ENCODE measurements around the gene CCDC137.

GRCh38 chr17:81688616-81689015, 22.1 kb downstream of the CCDC137 start:
- TF ChIP-seq, protein P1, sequence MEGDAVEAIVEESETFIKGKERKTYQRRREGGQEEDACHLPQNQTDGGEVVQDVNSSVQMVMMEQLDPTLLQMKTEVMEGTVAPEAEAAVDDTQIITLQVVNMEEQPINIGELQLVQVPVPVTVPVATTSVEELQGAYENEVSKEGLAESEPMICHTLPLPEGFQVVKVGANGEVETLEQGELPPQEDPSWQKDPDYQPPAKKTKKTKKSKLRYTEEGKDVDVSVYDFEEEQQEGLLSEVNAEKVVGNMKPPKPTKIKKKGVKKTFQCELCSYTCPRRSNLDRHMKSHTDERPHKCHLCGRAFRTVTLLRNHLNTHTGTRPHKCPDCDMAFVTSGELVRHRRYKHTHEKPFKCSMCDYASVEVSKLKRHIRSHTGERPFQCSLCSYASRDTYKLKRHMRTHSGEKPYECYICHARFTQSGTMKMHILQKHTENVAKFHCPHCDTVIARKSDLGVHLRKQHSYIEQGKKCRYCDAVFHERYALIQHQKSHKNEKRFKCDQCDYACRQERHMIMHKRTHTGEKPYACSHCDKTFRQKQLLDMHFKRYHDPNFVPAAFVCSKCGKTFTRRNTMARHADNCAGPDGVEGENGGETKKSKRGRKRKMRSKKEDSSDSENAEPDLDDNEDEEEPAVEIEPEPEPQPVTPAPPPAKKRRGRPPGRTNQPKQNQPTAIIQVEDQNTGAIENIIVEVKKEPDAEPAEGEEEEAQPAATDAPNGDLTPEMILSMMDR (IDR thresholded peaks at IDR 0.05; ENCODE audit: low read length), result no peak
- TF ChIP-seq EZH2 (IDR thresholded peaks at IDR 0.05; ENCODE audit: borderline replicate concordance, low read length), result no peak
